ENCODE data around the gene DIP2C. TPM values are rescaled to one million over a fixed set of nuclear protein-coding genes. Genes with fewer than 3 reads are reported as not detected.

DIP2C gene
- total RNA-seq, 1 experiment from 2014 or later, result 1.6 TPM

DNA sequence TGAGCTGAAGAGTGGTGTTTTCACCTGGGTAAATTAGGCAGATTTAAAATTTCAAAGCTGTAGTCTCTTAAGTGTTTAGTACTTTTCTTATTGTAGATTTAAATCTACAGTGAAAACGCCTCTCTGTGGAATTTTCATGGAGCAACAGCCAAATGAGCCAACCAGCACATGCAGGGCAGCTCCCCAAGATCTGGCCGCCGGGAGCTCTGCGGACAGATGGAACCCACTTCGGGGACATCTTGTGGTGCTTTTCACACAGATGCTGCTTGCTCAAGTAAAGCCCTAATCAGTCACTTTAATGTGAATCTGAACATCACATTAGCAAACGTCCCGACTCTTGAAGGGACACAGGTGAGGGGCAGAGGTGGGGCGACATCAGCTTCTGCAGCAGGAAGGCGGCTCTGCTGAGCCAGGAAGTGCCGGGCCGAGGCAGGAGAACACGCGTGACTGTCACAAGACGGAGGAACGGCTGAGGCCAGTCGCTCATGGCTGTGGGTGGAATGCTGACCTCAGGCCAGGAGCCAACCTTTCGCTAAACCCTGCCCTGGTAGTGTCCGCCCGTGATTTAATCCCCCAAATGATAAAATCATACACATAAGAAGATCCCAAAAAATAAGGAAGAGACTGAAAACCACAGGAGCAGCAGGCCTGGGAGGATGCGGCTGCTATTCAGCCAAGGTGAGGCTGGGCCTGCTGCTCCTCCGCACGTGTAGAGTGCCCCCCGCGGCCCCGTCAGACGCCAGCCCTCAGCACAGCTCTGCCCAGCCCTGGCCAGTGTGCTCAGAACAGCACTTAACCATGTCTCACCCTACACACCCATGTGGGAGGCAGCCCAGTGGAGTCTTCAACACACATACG is 297.4 kb downstream of the DIP2C start:
- DNase-seq (ENCODE audit: low spot score), result no peak

DNA sequence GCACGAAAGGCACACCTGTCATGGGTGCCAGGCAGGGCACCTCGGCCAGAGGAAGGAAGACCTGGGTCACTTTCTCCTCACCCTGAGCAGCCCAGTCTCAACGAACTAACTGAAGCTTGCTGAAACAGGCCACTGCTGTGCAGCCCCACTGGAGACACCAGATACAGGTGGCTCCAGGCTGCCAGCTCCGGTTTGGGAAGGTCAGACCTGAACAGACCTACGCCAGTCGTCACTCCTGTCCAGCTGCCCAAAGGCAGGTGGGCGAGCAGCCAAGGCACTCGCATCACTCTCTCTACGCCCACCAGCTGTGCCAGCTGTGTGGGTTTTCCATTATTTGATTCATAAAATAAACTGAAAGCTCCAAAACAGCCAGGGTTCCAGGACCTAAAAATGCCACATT is 298.2 kb downstream of the DIP2C start:
- no peak for DNase-seq (ENCODE audit: low spot score)

DNA sequence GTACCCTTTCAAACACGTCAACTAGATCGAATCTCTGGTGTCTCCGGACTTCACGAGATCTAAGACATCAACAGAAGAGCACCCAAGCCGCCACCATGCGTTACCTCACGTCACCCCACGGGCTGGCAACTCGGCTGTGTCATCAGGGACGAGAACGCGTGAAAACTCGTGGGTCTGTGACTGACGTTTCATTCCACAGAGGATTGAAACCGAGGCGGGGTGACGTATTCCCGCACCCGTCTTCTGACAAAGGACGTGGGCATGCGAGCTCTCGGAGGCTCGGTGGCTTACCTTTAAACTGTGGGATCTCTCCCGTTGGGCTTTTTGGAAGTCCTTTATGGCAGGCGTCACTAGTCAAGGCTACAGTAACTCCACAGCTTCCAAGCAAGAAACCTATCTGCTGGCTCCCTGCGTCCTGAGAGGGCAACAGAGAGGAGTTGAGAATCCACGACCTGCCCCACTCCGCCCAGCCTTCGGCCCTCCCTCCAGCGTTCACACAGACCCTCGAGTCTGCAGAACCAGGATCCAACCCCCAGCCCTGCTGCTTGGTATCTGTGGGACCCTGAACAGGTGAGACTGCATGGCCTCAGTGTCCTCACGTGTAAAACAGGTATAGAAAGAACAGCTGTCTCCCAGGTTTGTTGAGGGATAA is 298.9 kb downstream of the DIP2C start:
- DNase-seq (ENCODE audit: low spot score), result no peak

DNA sequence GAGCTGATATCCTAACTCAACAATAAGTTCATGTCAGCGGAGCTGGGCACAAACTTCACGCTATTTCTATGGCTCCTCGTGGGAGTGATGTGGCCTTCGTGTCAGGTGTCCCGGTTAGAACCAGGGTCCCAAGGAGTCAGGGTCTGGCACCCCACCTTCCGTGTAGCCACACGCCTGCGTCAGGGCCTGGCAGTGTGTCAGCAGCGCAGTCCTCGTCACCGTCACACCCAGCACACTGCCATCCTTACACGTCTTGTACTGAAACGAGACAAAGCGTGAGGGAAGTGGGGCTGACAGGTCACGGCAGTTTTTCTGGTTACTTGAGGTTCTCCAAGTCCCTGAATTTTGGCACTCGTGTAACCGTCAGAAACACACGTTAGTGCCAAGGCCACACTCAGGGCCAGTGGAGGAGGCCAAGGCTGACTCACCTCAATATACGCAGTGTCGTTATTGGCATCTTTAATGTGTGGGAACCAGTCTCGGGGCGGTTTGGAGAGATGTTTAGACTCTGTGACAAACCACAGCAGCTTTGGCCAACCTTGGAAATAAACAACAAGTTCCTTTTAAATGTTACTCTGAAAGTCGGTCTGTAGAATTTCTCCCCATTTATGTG is 299.5 kb downstream of the DIP2C start:
- no peak for DNase-seq (ENCODE audit: low spot score)

DNA sequence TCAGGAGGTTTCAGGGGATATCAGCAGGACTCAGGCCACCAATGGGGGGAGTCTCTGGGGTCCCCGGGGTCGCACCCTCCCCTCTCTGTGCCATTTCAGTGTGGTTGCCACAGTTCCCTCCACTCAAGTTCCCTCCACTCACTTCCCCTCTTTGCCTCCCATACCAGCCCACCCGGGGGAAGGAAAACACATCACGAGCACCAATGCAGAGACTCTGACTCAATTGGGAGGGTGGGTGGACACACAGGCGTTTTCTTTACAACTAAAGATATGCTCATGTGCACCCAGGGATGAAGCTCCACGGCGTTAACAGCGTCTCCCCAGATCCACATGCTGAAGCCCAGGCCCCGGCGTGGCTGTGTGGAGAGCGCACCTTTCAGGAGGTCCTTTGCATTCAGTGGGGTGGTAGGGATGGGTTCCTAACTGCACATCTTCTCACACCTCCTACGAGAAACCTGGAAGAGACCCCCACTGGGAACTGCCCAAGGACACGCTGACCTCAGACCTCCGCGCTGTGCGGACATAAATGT is 300.1 kb downstream of the DIP2C start:
- no peak for DNase-seq (ENCODE audit: low spot score)

DNA sequence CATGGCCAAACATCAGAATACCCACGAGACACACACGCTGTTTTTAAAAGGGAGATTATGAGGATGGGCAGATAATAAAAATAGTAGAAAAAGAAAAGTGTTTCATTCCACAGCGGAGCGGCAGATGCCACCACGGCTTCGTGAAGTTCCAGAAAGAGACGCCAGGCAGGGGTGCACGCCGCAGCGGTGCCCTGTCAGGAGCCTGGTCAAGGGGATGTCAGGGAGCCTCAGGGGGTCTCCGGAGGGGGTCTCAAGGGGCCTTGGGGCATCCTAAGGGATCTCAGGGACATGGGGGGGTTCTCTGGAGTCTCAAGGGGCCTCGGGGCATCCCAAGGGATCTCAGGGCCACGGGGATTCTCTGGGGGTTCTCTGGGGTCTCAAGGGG is 300.8 kb downstream of the DIP2C start:
- no peak for DNase-seq (ENCODE audit: low spot score)

DNA sequence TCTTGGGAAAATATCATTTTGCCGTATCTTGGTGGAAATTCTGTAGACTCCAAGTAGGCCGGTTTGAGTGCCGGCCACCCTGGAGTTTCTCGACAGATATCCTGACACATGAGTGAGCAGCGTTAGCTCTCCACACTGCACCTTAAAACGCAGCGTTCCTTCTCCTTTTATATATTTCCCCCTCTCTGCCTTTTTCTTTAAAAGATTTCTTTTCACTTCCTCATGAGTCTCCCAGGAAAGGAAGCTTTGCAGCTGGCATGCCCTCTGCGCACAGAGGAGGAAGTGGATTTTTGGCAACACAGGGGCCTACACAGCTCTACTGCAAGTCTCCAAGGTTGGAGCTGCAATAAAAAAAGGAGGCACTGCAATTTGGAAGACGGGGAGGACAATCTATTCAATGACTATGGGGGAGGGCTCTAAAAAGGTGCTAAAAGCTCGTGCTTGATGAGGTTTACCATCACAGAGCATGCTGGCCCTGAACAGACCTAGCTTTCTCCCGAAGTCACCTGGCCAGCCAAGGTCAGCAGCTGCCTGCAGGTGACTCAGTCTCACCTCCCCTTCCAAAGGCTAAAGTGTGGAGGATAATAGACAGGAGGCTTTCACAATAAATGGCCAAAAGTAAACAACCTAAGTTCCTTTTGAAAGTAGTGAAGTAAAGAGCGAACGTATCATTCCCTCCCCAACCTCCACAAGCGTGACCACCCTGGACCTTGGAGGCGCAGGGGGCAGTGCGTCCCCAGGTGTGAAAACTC is 301.4 kb downstream of the DIP2C start:
- DNase-seq (ENCODE audit: low spot score), result no peak

DNA sequence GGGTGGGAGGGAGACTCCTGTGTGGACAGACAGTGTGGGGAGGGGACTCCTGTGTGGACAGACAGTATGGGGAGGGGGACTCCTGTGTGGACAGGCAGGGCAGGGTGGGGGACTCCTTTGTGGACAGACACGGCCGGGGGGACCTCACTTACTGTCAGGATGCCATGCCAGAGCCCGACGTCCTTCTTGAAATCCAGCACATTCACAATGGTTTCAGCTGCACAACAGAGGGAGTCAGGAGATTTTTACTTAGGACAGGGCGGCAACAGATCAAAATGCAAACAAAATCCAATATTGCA is 301.9 kb downstream of the DIP2C start:
- DNase-seq (ENCODE audit: low spot score), result no peak

DNA sequence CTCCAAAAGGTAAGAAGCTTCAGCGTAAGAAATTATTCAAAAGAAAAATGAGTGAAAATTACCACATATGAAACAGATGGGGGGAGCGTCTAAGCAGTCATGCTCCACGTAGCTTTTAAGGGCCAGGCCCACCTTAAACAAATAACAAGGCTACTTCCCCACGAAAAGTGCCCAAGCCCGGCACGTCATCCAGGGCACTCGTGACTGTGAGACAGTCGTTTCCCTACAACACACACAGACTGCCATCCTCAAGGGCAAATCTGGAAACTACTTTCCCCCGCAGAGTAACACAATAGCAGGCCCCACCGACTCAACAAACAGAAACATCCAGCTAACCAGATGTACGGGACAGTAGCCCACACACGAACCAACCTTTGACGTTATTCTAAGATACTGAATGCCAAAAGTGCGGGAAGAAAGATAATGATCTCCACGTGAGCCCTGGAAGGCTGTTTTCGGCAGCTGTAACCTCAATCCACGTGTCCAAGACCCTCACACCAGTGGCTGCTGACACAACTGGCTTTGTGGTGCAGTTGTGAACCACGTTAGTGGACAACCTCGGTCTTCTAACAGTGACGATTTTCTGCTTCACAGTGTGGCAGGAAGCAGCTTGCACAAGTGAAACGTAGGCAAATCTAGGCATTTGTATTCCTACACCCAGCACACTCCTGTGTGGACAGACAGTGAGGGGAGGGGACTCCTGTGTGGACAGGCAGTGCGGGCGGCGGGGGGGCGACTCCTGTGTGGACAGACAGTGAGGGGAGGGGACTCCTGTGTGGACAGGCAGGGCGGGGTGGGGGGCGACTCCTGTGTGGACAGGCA is 302.5 kb downstream of the DIP2C start:
- DNase-seq (ENCODE audit: low spot score), result no peak

DNA sequence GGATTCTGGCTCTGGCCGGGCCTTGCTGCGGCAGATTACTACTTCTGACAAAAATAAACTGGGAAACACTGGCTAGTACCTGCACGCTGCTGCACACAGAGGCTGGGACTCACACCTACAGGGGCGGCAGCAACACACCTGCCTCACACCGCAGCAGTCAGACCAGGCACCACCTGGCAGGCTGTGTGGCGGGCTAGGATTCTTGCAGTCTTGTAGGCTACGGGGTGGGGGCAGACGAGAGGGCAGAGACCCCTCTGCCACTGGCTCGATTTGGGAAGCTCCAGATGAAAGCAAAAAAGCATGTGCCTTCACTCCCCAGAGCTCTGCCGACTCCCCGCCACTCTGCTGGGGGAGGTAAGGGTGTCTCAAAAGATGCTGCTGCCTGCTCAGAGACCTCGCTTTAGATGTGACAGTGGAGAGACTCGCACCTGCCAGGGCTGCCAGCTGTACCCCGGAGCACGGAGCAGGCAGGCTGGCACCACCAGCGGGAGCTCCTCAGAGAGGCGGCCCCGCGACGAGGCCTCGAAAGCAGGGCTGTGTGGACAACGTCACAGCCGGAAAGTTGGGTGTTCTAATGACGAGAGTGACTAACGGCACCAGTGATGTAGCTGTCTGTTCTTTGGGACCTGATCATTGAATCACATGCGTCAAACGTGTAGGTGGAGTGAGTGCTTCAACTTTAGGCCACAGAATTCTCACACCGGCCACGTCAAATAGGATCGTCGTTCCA is 303.7 kb downstream of the DIP2C start:
- no peak for DNase-seq (ENCODE audit: low spot score)

DNA sequence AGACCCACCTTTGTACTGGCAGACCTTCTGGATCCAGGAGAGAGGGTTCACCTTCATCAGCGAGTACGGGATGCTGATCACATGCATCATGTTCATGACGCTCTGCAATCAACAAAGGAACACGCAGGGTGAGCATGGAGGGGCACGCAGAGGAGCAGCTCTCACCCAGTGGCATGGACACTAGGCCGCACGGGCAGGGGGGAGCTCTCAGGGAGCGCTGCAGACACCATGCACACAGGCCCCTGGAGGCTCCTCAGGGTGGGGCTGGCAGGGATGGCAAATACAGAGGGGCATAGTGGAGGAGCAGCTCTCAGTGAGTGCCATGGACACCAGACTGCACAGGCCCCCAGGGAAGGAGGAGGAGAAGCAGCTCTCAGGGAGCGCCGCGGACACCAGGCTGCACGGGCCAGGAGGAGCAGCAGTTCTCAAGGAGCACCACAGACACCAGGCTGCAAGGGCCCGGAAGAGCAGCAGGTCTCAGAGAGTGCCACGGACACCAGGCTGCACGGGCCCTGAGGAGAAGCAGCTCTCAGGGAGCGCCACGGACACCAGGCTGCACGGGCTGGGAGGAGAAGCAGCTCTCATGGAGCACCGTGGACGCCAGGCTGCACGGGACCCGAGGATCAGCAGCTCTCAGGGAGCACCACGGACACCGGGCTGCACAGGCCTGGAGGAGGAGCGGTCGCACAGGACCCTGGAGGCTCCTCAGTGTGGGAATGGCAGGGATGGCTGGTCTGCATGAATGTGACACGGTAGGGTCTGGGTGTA is 304.7 kb downstream of the DIP2C start:
- DNase-seq (ENCODE audit: low spot score), result no peak

DNA sequence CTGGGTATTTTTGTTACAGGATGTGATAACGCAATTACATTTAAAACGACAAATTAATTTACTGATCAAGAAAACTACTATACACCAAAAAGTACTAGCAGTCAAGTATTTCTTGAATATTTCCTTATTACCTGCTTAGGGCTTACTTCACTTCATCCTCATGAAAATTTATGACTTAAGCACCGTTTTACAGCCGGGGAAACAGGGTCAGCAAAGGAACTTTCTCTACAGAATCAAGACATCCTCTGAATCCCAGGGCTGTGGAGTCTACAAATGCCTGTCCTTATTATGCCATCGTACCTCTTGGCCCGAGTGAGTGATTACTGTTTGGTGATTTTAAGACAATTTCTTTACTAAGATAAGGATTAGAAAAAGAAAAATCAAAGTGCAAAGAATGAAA is 305.9 kb downstream of the DIP2C start:
- no peak for DNase-seq (ENCODE audit: low spot score)

DNA sequence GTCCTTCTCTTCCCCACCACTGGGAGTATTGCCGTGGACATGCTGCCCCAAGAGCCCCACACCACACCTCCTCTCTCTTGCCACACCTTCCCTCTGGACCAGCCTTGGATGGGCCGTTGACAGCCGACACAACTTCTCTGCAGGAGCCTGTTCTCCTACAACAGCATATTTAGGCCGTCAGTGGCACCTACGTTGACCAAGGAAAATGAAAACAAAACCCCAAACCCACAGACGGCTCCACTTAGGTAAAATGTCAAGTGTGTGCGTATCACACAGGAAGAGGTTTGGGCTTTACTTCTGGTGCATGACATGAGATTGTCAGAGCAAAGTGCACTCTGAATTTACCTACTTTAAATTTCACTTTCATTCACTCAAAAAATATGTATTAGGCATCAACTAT is 307.7 kb downstream of the DIP2C start:
- no peak for DNase-seq (ENCODE audit: low spot score)

DNA sequence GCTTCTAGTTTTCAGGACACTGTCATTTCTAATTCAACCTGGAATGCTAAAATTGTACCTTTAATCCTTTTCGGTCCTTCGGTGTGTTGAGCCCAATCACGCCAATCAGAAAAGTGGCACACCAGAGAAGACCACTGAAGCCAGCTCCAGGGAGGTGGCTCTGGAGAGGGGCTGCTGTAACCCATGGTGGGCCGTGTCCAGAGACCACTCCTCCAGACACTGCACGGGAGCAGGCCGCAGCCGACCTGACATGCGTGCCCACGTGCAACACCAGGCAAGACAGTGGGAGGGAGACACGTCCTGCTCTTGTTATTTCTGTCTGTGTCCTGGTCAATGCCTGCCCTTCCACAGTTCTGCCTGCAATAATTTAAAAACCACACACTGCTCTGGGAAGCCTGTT is 308.1 kb downstream of the DIP2C start:
- DNase-seq (ENCODE audit: low spot score), result no peak

DNA sequence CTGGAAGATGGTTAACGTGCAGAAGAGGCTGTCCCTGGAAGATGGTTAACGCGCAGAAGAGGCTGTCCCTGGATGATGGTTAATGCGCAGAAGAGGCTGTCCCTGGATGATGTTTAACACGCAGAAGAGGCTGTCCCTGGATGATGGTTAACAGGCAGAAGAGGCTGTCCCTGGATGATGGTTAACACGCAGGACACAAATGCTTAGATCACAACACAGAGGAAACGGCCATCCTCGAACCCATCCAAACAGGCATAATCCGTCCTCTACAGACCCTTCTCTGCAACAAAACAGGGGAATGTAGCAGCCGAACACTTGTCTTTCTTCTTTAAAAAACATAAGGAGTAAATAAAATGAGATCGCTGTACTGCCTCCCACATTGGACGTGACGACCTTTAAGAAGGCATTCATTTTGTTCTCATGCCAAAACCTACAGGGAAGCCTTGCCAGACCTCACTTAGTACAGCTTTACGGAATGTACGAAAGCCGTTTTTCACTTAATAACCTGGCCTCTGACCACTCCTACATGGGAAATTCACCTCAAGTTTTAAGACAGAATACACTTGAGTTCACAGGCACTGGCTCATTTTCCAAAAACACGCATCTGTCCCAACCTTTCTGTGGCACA is 309.0 kb downstream of the DIP2C start:
- no peak for DNase-seq (ENCODE audit: low spot score)

DNA sequence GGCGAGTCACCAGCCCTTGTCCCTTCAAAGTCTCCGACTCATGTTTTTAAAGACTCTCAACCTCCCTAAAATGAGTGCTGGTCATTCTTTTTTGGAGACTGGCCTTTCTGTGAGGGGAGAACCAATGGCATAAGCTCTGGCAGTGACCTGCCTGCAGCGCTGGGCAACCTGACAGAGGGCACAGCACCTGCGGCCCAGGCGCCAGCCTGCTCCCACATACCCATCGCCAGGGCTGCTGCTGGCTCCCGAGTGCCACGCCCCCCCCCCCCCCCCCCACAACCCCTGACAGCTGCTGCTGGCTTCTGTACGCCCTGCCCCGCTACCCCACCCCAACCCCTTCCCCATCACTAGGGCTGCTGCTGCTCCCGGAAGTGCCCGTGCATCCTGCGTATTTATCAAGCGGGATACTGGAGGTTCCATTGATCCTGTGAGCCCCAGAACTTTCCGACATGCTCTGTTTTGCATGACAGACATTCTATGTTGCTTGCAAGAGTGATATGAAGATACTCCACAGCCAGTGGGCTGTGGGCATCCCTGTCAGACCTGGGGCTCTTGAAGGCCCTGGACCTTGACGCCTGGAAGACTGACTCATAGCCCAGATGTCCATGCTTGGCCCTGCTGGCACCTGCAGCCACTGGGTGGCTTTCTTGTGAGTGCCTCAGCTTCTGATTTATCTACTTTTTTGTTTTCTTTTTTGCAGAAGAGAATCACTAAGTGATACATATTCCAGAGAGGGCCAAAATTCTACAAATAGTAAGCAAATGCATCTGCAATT is 310.4 kb downstream of the DIP2C start:
- DNase-seq (ENCODE audit: low spot score), result no peak

DNA sequence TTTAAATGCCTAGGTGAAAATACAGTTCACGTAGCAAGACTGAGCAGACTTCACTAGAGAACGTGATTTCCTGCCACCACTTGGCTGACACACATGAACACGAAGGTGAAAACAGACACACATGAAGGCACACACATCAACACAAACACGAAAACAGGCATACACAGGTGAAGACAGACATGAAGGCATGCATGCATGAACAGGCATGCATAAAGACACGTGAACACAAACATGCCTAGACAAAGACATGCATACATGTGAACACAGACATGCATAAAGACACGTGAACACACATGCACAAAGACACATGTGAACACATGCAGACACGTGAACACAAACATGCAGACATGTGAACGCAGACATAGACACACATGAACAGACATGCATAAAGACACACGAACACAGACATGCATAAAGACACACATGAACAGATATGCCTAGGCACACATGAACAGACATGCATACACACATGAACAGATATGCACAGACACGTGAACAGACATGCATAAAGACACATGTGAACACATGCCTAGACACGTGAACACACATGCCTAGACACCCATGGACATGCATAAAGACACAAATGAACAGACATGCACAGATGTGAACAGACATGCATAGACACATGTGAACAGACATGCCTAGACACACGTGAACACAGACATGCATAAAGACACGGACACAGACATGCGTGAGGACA is 311.1 kb downstream of the DIP2C start:
- DNase-seq (ENCODE audit: low spot score), result no peak

DNA sequence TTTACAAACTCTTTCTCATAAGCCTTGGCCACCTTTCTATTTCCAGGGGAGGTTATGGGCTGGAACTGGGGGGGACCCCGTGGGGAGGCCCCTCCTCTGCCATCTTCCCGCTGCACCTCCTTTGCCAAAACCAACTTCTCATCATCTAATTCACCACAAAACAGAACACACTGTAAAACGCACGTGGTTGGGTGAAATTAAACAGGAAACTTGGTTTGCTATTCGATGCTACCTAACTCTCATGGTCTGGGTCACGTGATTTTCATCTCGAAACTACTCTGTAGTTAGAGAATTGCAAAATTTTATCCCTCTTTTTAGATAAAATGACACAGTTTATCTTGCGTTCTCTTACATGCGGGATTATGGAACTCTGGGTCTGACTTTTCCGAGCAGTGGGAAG is 312.2 kb downstream of the DIP2C start:
- DNase-seq (ENCODE audit: low spot score), result no peak

All from HT-29 (cell line).